Thoracic aorta (tissue), 2 donors: ENCODE data around the gene CACNG7. TPM values are rescaled to one million over a fixed set of nuclear protein-coding genes. Genes with fewer than 3 reads are reported as not detected.

Experiments used
- ATAC-seq: fragments of 150-250 bp; one replicate; pipeline ENCODE4 v1.8.0; 2017; ENCODE audit warnings: low read depth; ENCODE audit not compliant: insufficient number of reproducible peaks, low FRiP score
- DNase-seq: peaks from one replicate; pipeline ENCODE4 v3.0.0-alpha.2; 2020; ENCODE audit warnings: low spot score
- H3K27ac ChIP-seq, 2 donors: fragments of 200-600 bp; sonication (generic); 1 replicate in 1 of 2; 2 replicates in 1 of 2; pipeline ENCODE4 v1.5.1; 2016; ENCODE audit warnings: mild to moderate bottlenecking in 2 of 2, moderate library complexity in 2 of 2
- H3K27me3 ChIP-seq: fragments of 200-600 bp; sonication (generic); replicated peaks from 2 replicates; pipeline ENCODE4 v1.6.0; 2016; ENCODE audit warnings: mild to moderate bottlenecking; ENCODE audit not compliant: insufficient read depth
- H3K36me3 ChIP-seq: fragments of 200-600 bp; sonication (generic); one replicate; pipeline ENCODE4 v1.5.1; 2016
- H3K4me1 ChIP-seq, 2 donors: fragments of 200-600 bp; sonication (generic); 1 replicate in 1 of 2; 2 replicates in 1 of 2; pipeline versions ENCODE4 v1.5.1 to v1.6.0; 2016; ENCODE audit warnings: low read depth in 2 of 2, mild to moderate bottlenecking in 1 of 2; ENCODE audit not compliant: control insufficient read depth in 1 of 2
- H3K4me3 ChIP-seq: fragments of 200-600 bp; sonication (generic); 2 replicates; pipeline ENCODE4 v1.5.1; 2016; ENCODE audit warnings: mild to moderate bottlenecking
- H3K9me3 ChIP-seq: fragments of 200-600 bp; sonication (generic); 2 replicates; pipeline ENCODE4 v1.5.1; 2016
- CTCF ChIP-seq: fragments of 200-600 bp; sonication (generic); IDR thresholded peaks from one replicate; pipeline ENCODE4 v1.5.1; 2019; ENCODE audit warnings: antibody characterized with exemption
- total RNA-seq, 2 donors: library from RNA; depleted of rRNA; stranded (reverse); fragments of >200 nt; gene quantifications; one replicate each; pipeline versions ENCODE4 v1.1.0 to v1.2.3, GENCODE V29; 2016

The CACNG7 gene
- total RNA-seq, 2 donors from 2014 or later: not detected

GRCh38 chr19:53883741-53884140 is 25.3 kb upstream of the CACNG7 start:
- ATAC-seq: no peak
- no peak for TF ChIP-seq CTCF
- Histone ChIP-seq H3K9me3 (no peaks in the 10 kb centered on the region), H3K4me1 (peaks cover 13 to 25% of the 10 kb centered on the region in 2 donors), H3K36me3 (no peaks in the 10 kb centered on the region), H3K27me3 (peaks cover 7% of the 10 kb centered on the region), H3K27ac (no peak overlapping the region), H3K4me3 (no peak overlapping the region)
- no peak for DNase-seq

- TF ChIP-seq CTCF: no peak
- no peak for ATAC-seq
- H3K27me3 ChIP-seq: peaks cover 7% of the 10 kb centered on the region
- no peaks in the 10 kb centered on the region for H3K9me3 ChIP-seq
- no peaks in the 10 kb centered on the region for H3K36me3 ChIP-seq
- no peak overlapping the region for H3K4me3 ChIP-seq
- no peak overlapping the region for H3K27ac ChIP-seq
- no peak for DNase-seq
- peaks cover 11 to 20% of the 10 kb centered on the region in 2 donors for H3K4me1 ChIP-seq
Measured at GRCh38 chr19:53884256-53884655, 24.8 kb upstream of the CACNG7 start.

DNA sequence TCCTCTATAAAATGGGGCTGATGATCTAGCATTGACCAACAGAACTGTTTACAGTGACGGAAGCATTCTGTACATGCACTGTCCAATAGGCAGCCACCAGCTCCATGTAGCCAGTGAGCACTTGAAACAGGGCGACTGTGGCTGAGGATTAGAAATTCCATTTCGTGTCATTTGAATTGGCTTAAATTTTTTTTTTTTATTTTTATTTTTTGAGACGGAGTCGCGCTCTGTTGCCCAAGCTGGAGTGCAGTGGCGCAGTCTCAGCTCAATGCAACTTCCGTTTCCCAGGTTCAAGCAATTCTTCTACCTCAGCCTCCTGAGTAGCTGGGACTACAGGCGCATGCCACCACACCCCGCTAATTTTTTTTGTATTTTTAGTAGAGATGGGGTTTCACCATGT is 24.0 kb upstream of the CACNG7 start:
- H3K27me3 ChIP-seq: peaks cover 7% of the 10 kb centered on the region
- H3K4me1 ChIP-seq: peaks cover 11 to 13% of the 10 kb centered on the region in 2 donors
- no peak for DNase-seq
- no peak for ATAC-seq
- no peaks in the 10 kb centered on the region for H3K36me3 ChIP-seq
- H3K27ac ChIP-seq: no peak overlapping the region
- H3K9me3 ChIP-seq: no peaks in the 10 kb centered on the region
- TF ChIP-seq CTCF: no peak
- H3K4me3 ChIP-seq: no peak overlapping the region

DNA sequence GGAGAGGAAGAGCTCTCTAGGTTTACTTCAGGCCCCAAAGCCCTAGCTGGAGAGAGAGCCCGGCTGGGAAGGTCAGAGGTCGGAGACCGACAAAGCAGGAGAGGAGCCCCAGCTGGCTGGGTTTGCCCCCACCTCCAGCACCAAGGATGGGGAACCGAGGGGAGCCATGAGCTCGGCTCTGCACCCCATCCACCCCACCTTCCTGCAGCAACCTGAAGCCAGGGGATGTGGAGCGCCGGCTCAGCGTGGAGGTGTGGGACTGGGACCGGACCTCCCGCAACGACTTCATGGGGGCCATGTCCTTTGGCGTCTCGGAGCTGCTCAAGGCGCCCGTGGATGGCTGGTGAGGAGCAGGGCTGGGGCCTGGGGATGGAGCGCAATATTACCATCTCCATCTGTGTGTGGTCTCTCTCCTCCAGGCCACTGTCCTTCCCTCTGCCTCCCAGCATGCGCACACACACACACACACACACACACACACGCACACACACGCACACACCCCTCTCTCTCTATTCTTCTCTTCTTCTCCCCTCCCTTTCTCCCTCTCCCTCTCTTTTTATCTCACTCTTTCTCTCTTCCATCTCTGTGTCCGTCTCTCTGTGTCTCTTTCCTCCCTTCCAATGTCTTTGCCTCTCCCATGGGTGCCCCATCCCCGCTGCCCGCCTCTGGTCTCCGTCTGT is 16.6 kb upstream of the CACNG7 start:
- no peak for DNase-seq
- no peaks in the 10 kb centered on the region for H3K9me3 ChIP-seq
- ATAC-seq: no peak
- no peak overlapping the region for H3K27ac ChIP-seq
- H3K4me1 ChIP-seq: no peaks in the 10 kb centered on the region
- H3K27me3 ChIP-seq: peaks cover 6% of the 10 kb centered on the region
- no peaks in the 10 kb centered on the region for H3K36me3 ChIP-seq
- H3K4me3 ChIP-seq: no peak overlapping the region
- no peak for TF ChIP-seq CTCF

DNA sequence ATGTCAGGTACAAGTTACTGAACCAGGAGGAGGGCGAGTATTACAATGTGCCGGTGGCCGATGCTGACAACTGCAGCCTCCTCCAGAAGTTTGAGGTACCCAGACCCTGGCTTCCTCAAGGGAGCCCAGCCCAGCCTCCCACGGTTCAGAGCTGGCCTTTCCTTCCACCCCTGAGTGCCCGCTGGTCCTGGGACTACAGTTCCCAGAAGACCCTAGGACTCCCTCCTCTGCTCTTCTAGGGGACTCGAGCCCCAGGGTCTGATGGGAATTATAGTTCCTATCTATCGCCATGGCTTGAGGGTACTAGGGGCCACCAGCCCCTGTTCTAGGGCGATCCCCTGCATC is 16.1 kb upstream of the CACNG7 start:
- ATAC-seq: no peak
- peaks cover 6% of the 10 kb centered on the region for H3K27me3 ChIP-seq
- H3K9me3 ChIP-seq: no peaks in the 10 kb centered on the region

More for the DNA sequence above, 16.1 kb upstream of the CACNG7 start:
- no peaks in the 10 kb centered on the region for H3K36me3 ChIP-seq
- DNase-seq: no peak
- no peak overlapping the region for H3K27ac ChIP-seq
- no peak for TF ChIP-seq CTCF
- no peaks in the 10 kb centered on the region for H3K4me1 ChIP-seq
- no peak overlapping the region for H3K4me3 ChIP-seq
